SU-DHL-6 (cell line): Measurements from ENCODE around the gene CNOT4.

Experiments used
- EZH2phosphoT487 ChIP-seq: fragments of 200-600 bp; sonication (generic), shearing (Covaris generic); conservative IDR thresholded peaks from 2 replicates; pipeline ENCODE4 v1.6.1; 2018; ENCODE audit warnings: mild to moderate bottlenecking, antibody characterized with exemption, low read length, moderate library complexity, mixed read lengths
- TF ChIP-seq, protein P1 (sequence below): fragments of 200-600 bp; sonication (generic); IDR thresholded peaks from one replicate; pipeline ENCODE4 v1.5.1; 2017; ENCODE audit warnings: antibody characterized with exemption, mild to moderate bottlenecking, low read length, moderate library complexity; ENCODE audit not compliant: insufficient read depth, poor library complexity, severe bottlenecking

- TF ChIP-seq, protein P1, sequence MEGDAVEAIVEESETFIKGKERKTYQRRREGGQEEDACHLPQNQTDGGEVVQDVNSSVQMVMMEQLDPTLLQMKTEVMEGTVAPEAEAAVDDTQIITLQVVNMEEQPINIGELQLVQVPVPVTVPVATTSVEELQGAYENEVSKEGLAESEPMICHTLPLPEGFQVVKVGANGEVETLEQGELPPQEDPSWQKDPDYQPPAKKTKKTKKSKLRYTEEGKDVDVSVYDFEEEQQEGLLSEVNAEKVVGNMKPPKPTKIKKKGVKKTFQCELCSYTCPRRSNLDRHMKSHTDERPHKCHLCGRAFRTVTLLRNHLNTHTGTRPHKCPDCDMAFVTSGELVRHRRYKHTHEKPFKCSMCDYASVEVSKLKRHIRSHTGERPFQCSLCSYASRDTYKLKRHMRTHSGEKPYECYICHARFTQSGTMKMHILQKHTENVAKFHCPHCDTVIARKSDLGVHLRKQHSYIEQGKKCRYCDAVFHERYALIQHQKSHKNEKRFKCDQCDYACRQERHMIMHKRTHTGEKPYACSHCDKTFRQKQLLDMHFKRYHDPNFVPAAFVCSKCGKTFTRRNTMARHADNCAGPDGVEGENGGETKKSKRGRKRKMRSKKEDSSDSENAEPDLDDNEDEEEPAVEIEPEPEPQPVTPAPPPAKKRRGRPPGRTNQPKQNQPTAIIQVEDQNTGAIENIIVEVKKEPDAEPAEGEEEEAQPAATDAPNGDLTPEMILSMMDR, result no peak
- no peak for TF ChIP-seq EZH2phosphoT487
These were observed 167.0 kb downstream of the CNOT4 start for GRCh38 chr7:135342887-135343286.
